ENCODE results near the gene TMEM26. TPM values are rescaled to one million over a fixed set of nuclear protein-coding genes. Genes with fewer than 3 reads are reported as not detected.

The TMEM26 gene
- total RNA-seq, 1 donor, result 6.5 TPM

DNA sequence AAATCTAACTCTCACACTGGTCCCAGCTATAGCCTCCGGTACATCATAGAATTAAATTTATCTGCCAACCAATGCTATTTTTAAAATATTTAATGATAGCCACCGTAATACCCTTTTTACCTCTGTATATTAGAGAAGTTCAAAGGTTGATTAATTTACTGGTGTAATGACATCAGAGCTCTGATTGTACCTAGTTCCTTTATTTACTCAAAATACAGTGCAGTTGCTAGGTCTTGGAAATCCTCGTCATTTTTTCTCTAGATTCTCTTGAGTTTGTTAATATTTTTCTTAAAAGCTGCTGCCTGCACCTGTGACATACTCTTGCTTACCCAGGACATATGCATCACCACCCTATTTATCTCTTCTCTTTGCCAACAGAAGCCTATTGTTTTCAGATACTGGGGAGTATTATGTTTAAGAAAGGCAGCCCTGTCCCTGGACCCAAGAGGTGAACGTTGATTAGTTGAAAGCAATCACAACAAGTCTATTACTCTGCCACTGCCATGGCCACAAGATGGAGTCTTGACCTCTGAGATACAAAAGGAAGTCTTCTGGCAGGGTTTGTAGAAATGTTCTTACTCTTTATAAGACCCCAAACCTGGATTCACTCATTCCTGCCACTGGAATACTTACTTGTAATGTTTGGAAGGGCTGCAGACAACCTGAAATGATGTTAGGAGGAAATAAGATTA is 25.6 kb upstream of the TMEM26 start:
- Histone ChIP-seq H3K27me3 (ENCODE audit: insufficient read depth, low read length) (no peaks in the 10 kb centered on the region), H3K9me3 (ENCODE audit: low read depth, low read length) (no peaks in the 10 kb centered on the region), H3K36me3 (ENCODE audit: insufficient read depth, low read length) (no peaks in the 10 kb centered on the region), H2AFZ (ENCODE audit: low read length) (no peak overlapping the region), H3K4me2 (ENCODE audit: insufficient read depth, low read length) (no peak overlapping the region), H3K27ac (ENCODE audit: low read depth, low read length) (no peak overlapping the region), H3K79me2 (ENCODE audit: insufficient read depth, low read length) (no peaks in the 10 kb centered on the region), H3K4me1 (ENCODE audit: insufficient read depth, low read length) (peaks cover 8% of the 10 kb centered on the region), H3K4me3 (ENCODE audit: insufficient read depth, low read length) (no peak overlapping the region), H4K20me1 (ENCODE audit: insufficient read depth, low read length) (no peaks in the 10 kb centered on the region)
- no peak for DNase-seq (ENCODE audit: insufficient read length, low spot score, missing footprints)
- TF ChIP-seq, protein P1, sequence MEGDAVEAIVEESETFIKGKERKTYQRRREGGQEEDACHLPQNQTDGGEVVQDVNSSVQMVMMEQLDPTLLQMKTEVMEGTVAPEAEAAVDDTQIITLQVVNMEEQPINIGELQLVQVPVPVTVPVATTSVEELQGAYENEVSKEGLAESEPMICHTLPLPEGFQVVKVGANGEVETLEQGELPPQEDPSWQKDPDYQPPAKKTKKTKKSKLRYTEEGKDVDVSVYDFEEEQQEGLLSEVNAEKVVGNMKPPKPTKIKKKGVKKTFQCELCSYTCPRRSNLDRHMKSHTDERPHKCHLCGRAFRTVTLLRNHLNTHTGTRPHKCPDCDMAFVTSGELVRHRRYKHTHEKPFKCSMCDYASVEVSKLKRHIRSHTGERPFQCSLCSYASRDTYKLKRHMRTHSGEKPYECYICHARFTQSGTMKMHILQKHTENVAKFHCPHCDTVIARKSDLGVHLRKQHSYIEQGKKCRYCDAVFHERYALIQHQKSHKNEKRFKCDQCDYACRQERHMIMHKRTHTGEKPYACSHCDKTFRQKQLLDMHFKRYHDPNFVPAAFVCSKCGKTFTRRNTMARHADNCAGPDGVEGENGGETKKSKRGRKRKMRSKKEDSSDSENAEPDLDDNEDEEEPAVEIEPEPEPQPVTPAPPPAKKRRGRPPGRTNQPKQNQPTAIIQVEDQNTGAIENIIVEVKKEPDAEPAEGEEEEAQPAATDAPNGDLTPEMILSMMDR (IDR thresholded peaks at IDR 0.05; ENCODE audit: extremely low read depth, low read depth, low read length), result peak; percentile 22

DNA sequence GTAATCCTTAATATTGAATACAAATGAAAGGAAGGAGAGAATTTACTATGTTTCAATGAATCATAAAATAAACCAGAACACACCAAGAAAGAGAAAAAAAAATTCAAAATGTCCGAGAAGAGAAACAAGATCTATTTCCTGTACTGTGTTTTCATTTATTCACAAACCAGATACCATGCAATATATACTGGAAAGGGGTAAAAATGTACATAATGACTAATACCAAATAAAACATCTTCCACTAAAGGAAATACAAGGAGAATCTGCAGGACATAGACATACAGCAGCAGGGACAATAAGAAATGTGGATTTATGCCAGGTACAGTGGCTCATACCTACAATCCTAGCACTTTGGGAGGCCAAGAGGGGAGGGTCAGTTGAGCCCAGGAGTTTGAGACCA is 24.3 kb upstream of the TMEM26 start:
- no peaks in the 10 kb centered on the region for H3K79me2 ChIP-seq (ENCODE audit: insufficient read depth, low read length)
- no peaks in the 10 kb centered on the region for H3K27me3 ChIP-seq (ENCODE audit: insufficient read depth, low read length)
- H3K4me2 ChIP-seq (ENCODE audit: insufficient read depth, low read length), result peak overlapping the region; percentile 13

DNA sequence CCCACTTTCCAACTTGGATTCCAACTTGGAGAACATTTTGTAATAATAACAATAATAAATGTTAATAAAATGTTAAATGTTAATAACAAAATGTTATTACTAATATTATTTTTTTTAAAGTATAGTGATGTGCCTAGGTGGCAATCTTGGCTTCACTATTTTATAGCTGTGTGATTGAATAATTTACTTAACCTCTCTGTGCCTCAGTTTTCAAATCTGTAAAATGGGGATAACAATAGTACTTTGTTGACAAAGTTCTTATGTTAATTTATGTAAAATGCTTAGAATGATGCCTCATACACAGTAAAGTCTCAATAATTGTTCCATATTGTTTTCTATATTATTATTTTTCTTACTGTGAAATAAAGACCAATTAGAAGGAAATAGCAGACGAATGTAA is 23.3 kb upstream of the TMEM26 start:
- H3K36me3 ChIP-seq (ENCODE audit: insufficient read depth, low read length), result no peaks in the 10 kb centered on the region
- H3K4me2 ChIP-seq (ENCODE audit: insufficient read depth, low read length), result no peak overlapping the region
- no peak overlapping the region for H2AFZ ChIP-seq (ENCODE audit: low read length)
- no peak overlapping the region for H3K4me3 ChIP-seq (ENCODE audit: insufficient read depth, low read length)
- H4K20me1 ChIP-seq (ENCODE audit: insufficient read depth, low read length), result no peaks in the 10 kb centered on the region
- no peak overlapping the region for H3K27ac ChIP-seq (ENCODE audit: low read depth, low read length)
- TF ChIP-seq, protein P1 (IDR thresholded peaks at IDR 0.05; ENCODE audit: extremely low read depth, low read depth, low read length), result no peak
- H3K4me1 ChIP-seq (ENCODE audit: insufficient read depth, low read length), result peaks cover 8% of the 10 kb centered on the region
- no peaks in the 10 kb centered on the region for H3K9me3 ChIP-seq (ENCODE audit: low read depth, low read length)
- DNase-seq (ENCODE audit: insufficient read length, low spot score, missing footprints), result no peak
- H3K27me3 ChIP-seq (ENCODE audit: insufficient read depth, low read length), result no peaks in the 10 kb centered on the region
- H3K79me2 ChIP-seq (ENCODE audit: insufficient read depth, low read length), result no peaks in the 10 kb centered on the region

More for the DNA sequence above, 24.3 kb upstream of the TMEM26 start:
- H3K9me3 ChIP-seq (ENCODE audit: low read depth, low read length), result no peaks in the 10 kb centered on the region
- H3K27ac ChIP-seq (ENCODE audit: low read depth, low read length), result no peak overlapping the region
- no peak for DNase-seq (ENCODE audit: insufficient read length, low spot score, missing footprints)
- H4K20me1 ChIP-seq (ENCODE audit: insufficient read depth, low read length), result no peaks in the 10 kb centered on the region
- no peaks in the 10 kb centered on the region for H3K36me3 ChIP-seq (ENCODE audit: insufficient read depth, low read length)
- H3K4me1 ChIP-seq (ENCODE audit: insufficient read depth, low read length), result peaks cover 8% of the 10 kb centered on the region
- H3K4me3 ChIP-seq (ENCODE audit: insufficient read depth, low read length), result no peak overlapping the region
- H2AFZ ChIP-seq (ENCODE audit: low read length), result peak overlapping the region; percentile 37
- TF ChIP-seq, protein P1 (IDR thresholded peaks at IDR 0.05; ENCODE audit: extremely low read depth, low read depth, low read length), result no peak

DNA sequence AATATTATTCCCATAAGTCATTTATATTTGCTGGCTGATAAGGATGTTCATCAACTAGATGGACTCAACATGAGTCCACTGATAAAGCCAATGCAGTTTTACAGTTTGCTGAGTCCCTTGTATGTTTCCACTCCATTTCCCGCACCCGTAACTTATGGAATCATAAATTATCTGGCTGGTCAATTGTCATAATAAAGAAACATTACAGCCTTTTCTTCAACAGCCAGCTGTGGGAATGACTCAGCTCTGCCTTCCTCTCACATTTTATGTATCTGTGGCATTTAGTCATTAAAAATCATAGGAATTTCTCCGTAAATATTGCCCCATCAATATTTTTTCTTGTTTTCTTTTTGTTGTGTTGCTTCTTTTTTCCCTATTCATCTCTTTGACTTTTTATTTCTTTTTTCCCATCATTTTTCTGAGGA is 22.3 kb upstream of the TMEM26 start:
- peaks cover 8% of the 10 kb centered on the region for H3K4me1 ChIP-seq (ENCODE audit: insufficient read depth, low read length)
- TF ChIP-seq, protein P1 (IDR thresholded peaks at IDR 0.05; ENCODE audit: extremely low read depth, low read depth, low read length), result no peak
- no peak overlapping the region for H3K27ac ChIP-seq (ENCODE audit: low read depth, low read length)
- no peak overlapping the region for H2AFZ ChIP-seq (ENCODE audit: low read length)
- peak overlapping the region; percentile 23 for H3K4me2 ChIP-seq (ENCODE audit: insufficient read depth, low read length)
- H3K79me2 ChIP-seq (ENCODE audit: insufficient read depth, low read length), result no peaks in the 10 kb centered on the region
- H3K27me3 ChIP-seq (ENCODE audit: insufficient read depth, low read length), result no peaks in the 10 kb centered on the region
- no peaks in the 10 kb centered on the region for H4K20me1 ChIP-seq (ENCODE audit: insufficient read depth, low read length)
- DNase-seq (ENCODE audit: insufficient read length, low spot score, missing footprints), result no peak
- no peaks in the 10 kb centered on the region for H3K9me3 ChIP-seq (ENCODE audit: low read depth, low read length)
- no peak overlapping the region for H3K4me3 ChIP-seq (ENCODE audit: insufficient read depth, low read length)
- H3K36me3 ChIP-seq (ENCODE audit: insufficient read depth, low read length), result no peaks in the 10 kb centered on the region

Data from osteoblast (primary cell).